Measurements from ENCODE around the gene COPB2.

DNA sequence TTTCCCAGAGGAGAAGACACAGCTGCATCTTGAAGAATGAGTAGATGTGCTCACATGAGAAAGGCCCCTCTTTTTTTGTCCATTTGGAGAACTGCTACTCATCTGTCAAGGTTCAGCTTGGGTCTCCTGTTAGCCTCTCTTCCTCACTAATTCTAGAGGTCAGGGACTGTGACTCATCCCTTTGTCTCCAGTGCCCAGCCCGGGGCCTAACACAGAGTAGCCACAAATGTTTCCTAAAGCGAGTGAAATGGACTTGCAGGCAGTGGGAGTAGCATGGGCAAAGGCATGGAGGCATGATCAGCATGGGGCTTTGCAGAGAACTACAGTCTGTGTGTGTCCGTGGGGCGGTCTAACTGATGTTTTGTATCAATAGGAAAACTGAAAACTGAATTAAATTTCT lies 79.6 kb downstream of the COPB2 start:
- TF ChIP-seq POLR2A (IDR thresholded peaks at IDR 0.05; ENCODE audit: low read depth, low read length) (no peak), JUN (IDR thresholded peaks at IDR 0.05; ENCODE audit: borderline replicate concordance, insufficient read depth, insufficient read length, low read depth) (no peak)
- TF ChIP-seq, protein P1, sequence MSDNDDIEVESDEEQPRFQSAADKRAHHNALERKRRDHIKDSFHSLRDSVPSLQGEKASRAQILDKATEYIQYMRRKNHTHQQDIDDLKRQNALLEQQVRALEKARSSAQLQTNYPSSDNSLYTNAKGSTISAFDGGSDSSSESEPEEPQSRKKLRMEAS (IDR thresholded peaks at IDR 0.05; ENCODE audit: insufficient read depth, insufficient read length) = no peak
- TF ChIP-seq, protein P2, sequence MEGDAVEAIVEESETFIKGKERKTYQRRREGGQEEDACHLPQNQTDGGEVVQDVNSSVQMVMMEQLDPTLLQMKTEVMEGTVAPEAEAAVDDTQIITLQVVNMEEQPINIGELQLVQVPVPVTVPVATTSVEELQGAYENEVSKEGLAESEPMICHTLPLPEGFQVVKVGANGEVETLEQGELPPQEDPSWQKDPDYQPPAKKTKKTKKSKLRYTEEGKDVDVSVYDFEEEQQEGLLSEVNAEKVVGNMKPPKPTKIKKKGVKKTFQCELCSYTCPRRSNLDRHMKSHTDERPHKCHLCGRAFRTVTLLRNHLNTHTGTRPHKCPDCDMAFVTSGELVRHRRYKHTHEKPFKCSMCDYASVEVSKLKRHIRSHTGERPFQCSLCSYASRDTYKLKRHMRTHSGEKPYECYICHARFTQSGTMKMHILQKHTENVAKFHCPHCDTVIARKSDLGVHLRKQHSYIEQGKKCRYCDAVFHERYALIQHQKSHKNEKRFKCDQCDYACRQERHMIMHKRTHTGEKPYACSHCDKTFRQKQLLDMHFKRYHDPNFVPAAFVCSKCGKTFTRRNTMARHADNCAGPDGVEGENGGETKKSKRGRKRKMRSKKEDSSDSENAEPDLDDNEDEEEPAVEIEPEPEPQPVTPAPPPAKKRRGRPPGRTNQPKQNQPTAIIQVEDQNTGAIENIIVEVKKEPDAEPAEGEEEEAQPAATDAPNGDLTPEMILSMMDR (IDR thresholded peaks at IDR 0.05; ENCODE audit: extremely low read depth in 1 of 2, insufficient read depth in 1 of 2, low read depth in 1 of 2, low read length in 2 of 2) = no peak
